GM12878 (cell line): Measurements from ENCODE around the gene FNDC3A. TPM values are rescaled to one million over a fixed set of nuclear protein-coding genes. Genes with fewer than 3 reads are reported as not detected.
"Not testable (repeated sequence)": the region's sequence is repeated elsewhere in the genome, so short reads cannot be mapped to it uniquely, and the experiment has no call there.

ENCODE experiments used
- ATAC-seq: fragments of 200-7000 bp; cut with Tn5 transposase; 3 replicates; pipeline ENCODE4 v1.9.1; 2020; ENCODE audit warnings: mild to moderate bottlenecking, moderate library complexity
- BruUV-seq: library from RNA; stranded (reverse); fragments of 400-500 nt; replicated peaks from 2 replicates; lab custom pipeline; 2021; lab: Mats Ljungman, UMichigan
- CTCF ChIA-PET: fragments of 300-600 bp; sonication (Branson Sonifier 250); formaldehyde crosslinking; extraction: SDS; loops from one replicate; lab custom pipeline; 2021; ENCODE audit warnings: inconsistent platforms; lab: Yijun Ruan, JAX
- POLR2A ChIA-PET: fragments of 350-600 bp; formaldehyde crosslinking; extraction: SDS; loops from one replicate; lab custom pipeline; 2021; ENCODE audit warnings: inconsistent platforms; lab: Charles Lee
- RAD21 ChIA-PET: fragments of 300-600 bp; sonication (Branson Sonifier 250); formaldehyde crosslinking; loops from one replicate; lab custom pipeline; 2023; ENCODE audit warnings: antibody characterized with exemption; ENCODE audit not compliant: unreplicated experiment; lab: Charles Lee
- SMC1A ChIA-PET: fragments of 300-600 bp; sonication (Branson Sonifier 250); formaldehyde crosslinking; loops from one replicate; lab custom pipeline; 2023; ENCODE audit not compliant: unreplicated experiment, uncharacterized antibody; lab: Charles Lee
- DNase-seq: peaks from one replicate; pipeline ENCODE4 v3.0.0-alpha.2; 2011; ENCODE audit warnings: low read depth, low spot score
- FAIRE-seq: peaks from 3 replicates; lab custom pipeline; 2011; peaks lifted over from hg19 to GRCh38; lab: Jason Lieb, UNC
- H2AFZ ChIP-seq: 2 replicates; pipeline ENCODE4 v1.6.0; 2011; ENCODE audit warnings: low read depth, low read length, control low read depth; ENCODE audit not compliant: control insufficient read depth
- H3K27ac ChIP-seq: 2 replicates; pipeline ENCODE4 v1.5.1; 2011; ENCODE audit warnings: control low read depth; ENCODE audit not compliant: control insufficient read depth, insufficient read depth
- H3K27me3 ChIP-seq, 2 experiments: replicated peaks in 1 of 2; 2 replicates each; pipeline versions ENCODE4 v1.6.0 to v1.6.1; 2011; ENCODE audit warnings: low read length in 1 of 2; ENCODE audit not compliant: control insufficient read depth in 2 of 2, insufficient read depth in 2 of 2
- H3K36me3 ChIP-seq, 2 experiments: 2 replicates each; pipeline ENCODE4 v1.5.1; 2011; ENCODE audit warnings: low read length in 1 of 2; ENCODE audit not compliant: control insufficient read depth in 2 of 2, insufficient read depth in 2 of 2
- H3K4me1 ChIP-seq: 2 replicates; pipeline ENCODE4 v1.6.1; 2011; ENCODE audit warnings: mild to moderate bottlenecking, low read length, moderate library complexity, mixed read lengths; ENCODE audit not compliant: control insufficient read depth, insufficient read depth
- H3K4me2 ChIP-seq: 2 replicates; pipeline ENCODE4 v1.6.0; 2011; ENCODE audit warnings: control low read depth; ENCODE audit not compliant: control insufficient read depth, insufficient read depth
- H3K4me3 ChIP-seq: fragments of 200-600 bp; sonication (generic); 2 replicates; pipeline ENCODE4 v1.5.1; 2016
- H3K79me2 ChIP-seq: 2 replicates; pipeline ENCODE4 v1.6.0; 2011; ENCODE audit warnings: low read length; ENCODE audit not compliant: control insufficient read depth, insufficient read depth
- H3K9ac ChIP-seq: 2 replicates; pipeline ENCODE4 v1.8.0; 2011; ENCODE audit warnings: low read length, control low read depth, mixed read lengths; ENCODE audit not compliant: control insufficient read depth, insufficient read depth
- H3K9me3 ChIP-seq: replicated peaks from 3 replicates; pipeline ENCODE4 v1.5.1; 2011; ENCODE audit warnings: mild to moderate bottlenecking, low read length; ENCODE audit not compliant: control insufficient read depth, insufficient read depth
- H4K20me1 ChIP-seq: 2 replicates; pipeline ENCODE4 v1.6.0; 2011; ENCODE audit not compliant: control insufficient read depth, insufficient read depth
- MEF2B ChIP-seq: fragments of 450-650 bp; IDR thresholded peaks from 2 replicates; pipeline ENCODE4 v1.6.1; 2018; ENCODE audit warnings: mild to moderate bottlenecking, moderate library complexity; ENCODE audit not compliant: partially characterized antibody, poor library complexity, severe bottlenecking
- NRF1 ChIP-seq: conservative IDR thresholded peaks from 2 replicates; pipeline ENCODE4 v1.6.1; 2011; ENCODE audit warnings: mild to moderate bottlenecking, low read depth, low read length, improper control_type of control experiment
- WGBS: methylation state at CpG from one replicate; pipeline ENCODE4 v1.1.6; 2016; ENCODE audit warnings: low lambda C conversion rate; ENCODE audit not compliant: insufficient replicate concordance, insufficient coverage; ENCODE audit errors: missing lambda C conversion rate; 5-methylcytosine and 5-hydroxymethylcytosine counted together
- in situ Hi-C: fragments of 300-500 bp; cut with MboI; formaldehyde crosslinking; loops from 9 replicates; pipeline ENCODE4 v1.14.3; 2018; ENCODE audit warnings: mixed read lengths
- intact Hi-C: fragments of 100-400 bp; cut with micrococcal nuclease; formaldehyde crosslinking; loops from one replicate; pipeline ENCODE4 v1.14.2; 2022; ENCODE audit not compliant: unreplicated experiment
- polyA plus RNA-seq, 11 experiments: library from polyadenylated mRNA; depleted of rRNA in 4 of 11; unstranded in 6 of 11; stranded (reverse) in 5 of 11; fragments of >200 nt; fragmentation: Nextera tagmentation in 4 of 11; fragmentation: Illumina TruSeq in 1 of 11; extraction: Ambion mirVana in 4 of 11; extraction: Trizol in 1 of 11; gene quantifications; 1 replicate in 1 of 11; 2 replicates in 10 of 11; pipeline versions ENCODE4 v1.2.1 to v1.2.3, GENCODE V29; 2011 to 2016; ENCODE audit warnings: inconsistent platforms in 2 of 11, missing spikeins in 2 of 11, low read depth in 1 of 11
- total RNA-seq, 4 experiments: library from RNA; depleted of rRNA in 3 of 4; stranded (reverse); fragments of >200 nt in 3 of 4; fragmentation: Illumina TruSeq in 1 of 4; extraction: Trizol in 1 of 4; gene quantifications; 2 replicates each; pipeline versions ENCODE4 v1.2.1 to v1.2.3, GENCODE V29; 2013 to 2021

The FNDC3A gene
- total and polyA plus RNA-seq, 10 of the 15 experiments (the other 5 are each of a cell fraction or from before 2014, with no cell fraction given) = 6.3 to 46.4 (median 22.8) TPM

- CTCF ChIA-PET = no interaction called here
- peaks cover 0 to 25% of the 10 kb centered on the region in 2 experiments; a peak in 2 of 4 replicates for H3K36me3 ChIP-seq
- ATAC-seq = no peak
Observed at GRCh38 chr13:49148405-49148804, 172.7 kb downstream of the FNDC3A start.

GRCh38 chr13:49157955-49158584 lies 182.4 kb downstream of the FNDC3A start:
- H2AFZ ChIP-seq, ATAC-seq, H3K27me3 ChIP-seq, H3K36me3 ChIP-seq, H3K9me3 ChIP-seq, CTCF ChIA-PET, H3K79me2 ChIP-seq, H3K9ac ChIP-seq, H3K4me1 ChIP-seq, intact Hi-C loops, in situ Hi-C loops, H3K4me2 ChIP-seq, H4K20me1 ChIP-seq, POLR2A ChIA-PET, DNase-seq, BruUV-seq, H3K4me3 ChIP-seq, RAD21 ChIA-PET, FAIRE-seq, H3K27ac ChIP-seq, SMC1A ChIA-PET: not testable (repeated sequence)
- WGBS = 94% methylated on average over 29 of the region's 35 CpGs

More at GRCh38 chr13:49148405-49148804, 172.7 kb downstream of the FNDC3A start:
- 94% methylated on average over 1 of the region's 1 CpG for WGBS
- TF ChIP-seq MEF2B (peak; percentile 14), NRF1 (no peak)
- Histone ChIP-seq H3K27ac (no peak overlapping the region), H3K4me1 (no peaks in the 10 kb centered on the region), H3K9ac (no peak overlapping the region), H3K4me2 (no peak overlapping the region), H2AFZ (no peak overlapping the region), H3K4me3 (no peak overlapping the region), H4K20me1 (no peaks in the 10 kb centered on the region), H3K79me2 (no peaks in the 10 kb centered on the region), H3K9me3 (peaks cover 6% of the 10 kb centered on the region; the same call in 2 of the 3 replicates), H3K27me3 (no peaks in the 10 kb centered on the region)
- FAIRE-seq (no peak), DNase-seq (no peak)
- intact Hi-C loops = no loop called here
- ChIA-PET RAD21 (no interaction called here), POLR2A (no interaction called here), SMC1A (interaction anchor here (0.6 kb wide), 1 partner anchor 36 kb away, joined by 3 read pairs; no protein-coding TSS in a partner anchor)
- in situ Hi-C loops = no loop called here
- no TSS peak for BruUV-seq

- H3K4me3 ChIP-seq, H3K27me3 ChIP-seq, BruUV-seq, H4K20me1 ChIP-seq, DNase-seq, H3K79me2 ChIP-seq, ATAC-seq, H3K4me2 ChIP-seq, POLR2A ChIA-PET, SMC1A ChIA-PET, H3K9ac ChIP-seq, H2AFZ ChIP-seq, H3K27ac ChIP-seq, RAD21 ChIA-PET, intact Hi-C loops, H3K4me1 ChIP-seq, FAIRE-seq, in situ Hi-C loops: not testable (repeated sequence)
- Histone ChIP-seq H3K9me3 (peaks cover 12% of the 10 kb centered on the region), H3K36me3 (peaks cover 6 to 12% of the 10 kb centered on the region in 2 experiments; a peak in 3 of 4 replicates)
- CTCF ChIA-PET = interaction anchor here (0.7 kb wide), 1 partner anchor 40 kb away, joined by 3 read pairs; no protein-coding TSS in a partner anchor
- 92% methylated on average over 8 of the region's 8 CpGs for WGBS
Observed at GRCh38 chr13:49163162-49163561, 187.4 kb downstream of the FNDC3A start.
